CMK (cell line): ENCODE results near the gene C19orf33.

Source experiments
- DNase-seq: peaks from one replicate; pipeline ENCODE4 v3.0.0-alpha.2; 2010; ENCODE audit warnings: low read depth

C19orf33 gene

GRCh38 chr19:38308926-38309614 is 5.0 kb downstream of the C19orf33 start:
- DNase-seq: no peak

- no peak for DNase-seq
Observed at GRCh38 chr19:38309615-38310278, 5.7 kb downstream of the C19orf33 start.

GRCh38 chr19:38310279-38310670 is 6.2 kb downstream of the C19orf33 start:
- no peak for DNase-seq

- DNase-seq: no peak
Observed at GRCh38 chr19:38310986-38311385, 6.9 kb downstream of the C19orf33 start.

- DNase-seq: peak; percentile 98
Observed at GRCh38 chr19:38315657-38316476, 11.8 kb downstream of the C19orf33 start, which contains the start of gene YIF1B. Gene YIF1B (minus strand): TSS chr19:38315947. CDS start chr19:38315917, 30 bp downstream.

GRCh38 chr19:38316477-38317067 is 12.5 kb downstream of the C19orf33 start:
- DNase-seq: no peak

GRCh38 chr19:38317104-38317612 is 13.1 kb downstream of the C19orf33 start:
- DNase-seq: peak; percentile 96

- no peak for DNase-seq
Observed at GRCh38 chr19:38318660-38319059, 14.6 kb downstream of the C19orf33 start.

GRCh38 chr19:38319421-38320258 is 15.6 kb downstream of the C19orf33 start, which contains the start of gene KCNK6:
Gene KCNK6 (plus strand): TSS chr19:38319845. CDS start chr19:38319951, 106 bp downstream.
- DNase-seq: peak; percentile 58

GRCh38 chr19:38320969-38321339 is 16.9 kb downstream of the C19orf33 start:
- no peak for DNase-seq

- no peak for DNase-seq
Observed at GRCh38 chr19:38321646-38322196, 17.7 kb downstream of the C19orf33 start.

- no peak for DNase-seq
Observed at GRCh38 chr19:38323291-38323690, 19.2 kb downstream of the C19orf33 start.

- no peak for DNase-seq
Observed at GRCh38 chr19:38324431-38324830, 20.4 kb downstream of the C19orf33 start.

- DNase-seq: no peak
Observed at GRCh38 chr19:38326591-38326990, 22.5 kb downstream of the C19orf33 start.

GRCh38 chr19:38329651-38330050 is 25.6 kb downstream of the C19orf33 start:
- DNase-seq: no peak

- no peak for DNase-seq
Observed at GRCh38 chr19:38331728-38332127, 27.7 kb downstream of the C19orf33 start.

- no peak for DNase-seq
Observed at GRCh38 chr19:38333245-38333644, 29.2 kb downstream of the C19orf33 start.

- peak; percentile 92 for DNase-seq
Observed at GRCh38 chr19:38335949-38336637, 32.0 kb downstream of the C19orf33 start.

GRCh38 chr19:38336638-38337359 is 32.7 kb downstream of the C19orf33 start:
- DNase-seq: peak; percentile 95

GRCh38 chr19:38337360-38337653 is 33.3 kb downstream of the C19orf33 start:
- DNase-seq: no peak
